Small intestine (tissue), 7 donors: ENCODE results near the gene DBX2. TPM values are rescaled to one million over a fixed set of nuclear protein-coding genes. Genes with fewer than 3 reads are reported as not detected.
"Not testable (repeated sequence)": the region's sequence is repeated elsewhere in the genome, so short reads cannot be mapped to it uniquely, and the experiment has no call there.

Experiments
- DNase-seq, 2 donors: peaks; one replicate each; pipeline versions ENCODE4 v3.0.0 to v3.0.0-alpha.2; 2013
- FAIRE-seq: peaks from 2 replicates; lab custom pipeline; 2012; peaks lifted over from hg19 to GRCh38; lab: Jason Lieb, UNC
- H3K27ac ChIP-seq, 3 donors: one replicate each; pipeline ENCODE4 v1.5.1; 2013; ENCODE audit warnings: low read length in 2 of 3, mild to moderate bottlenecking in 2 of 3, control low read depth in 1 of 3, inconsistent platforms in 1 of 3, low read depth in 1 of 3, moderate library complexity in 1 of 3
- H3K27me3 ChIP-seq, 3 donors: one replicate each; pipeline ENCODE4 v1.6.1; 2013; ENCODE audit warnings: low read length in 3 of 3, inconsistent platforms in 1 of 3; ENCODE audit not compliant: control insufficient read depth in 3 of 3, insufficient read depth in 3 of 3
- H3K36me3 ChIP-seq, 3 donors: one replicate each; pipeline ENCODE4 v1.6.1; 2013; ENCODE audit warnings: low read length in 3 of 3, inconsistent platforms in 1 of 3, low read depth in 1 of 3, mild to moderate bottlenecking in 1 of 3, moderate library complexity in 1 of 3; ENCODE audit not compliant: control insufficient read depth in 3 of 3, insufficient read depth in 2 of 3
- H3K4me1 ChIP-seq, 3 donors: one replicate each; pipeline ENCODE4 v1.6.1; 2013; ENCODE audit warnings: low read length in 2 of 3, inconsistent platforms in 1 of 3, low read depth in 1 of 3, mild to moderate bottlenecking in 1 of 3, moderate library complexity in 1 of 3; ENCODE audit not compliant: control insufficient read depth in 3 of 3, insufficient read depth in 2 of 3
- H3K4me3 ChIP-seq, 3 donors: one replicate each; pipeline ENCODE4 v1.5.1; 2013; ENCODE audit warnings: low read length in 3 of 3, control low read depth in 1 of 3, inconsistent platforms in 1 of 3, low read depth in 1 of 3, mild to moderate bottlenecking in 1 of 3, moderate library complexity in 1 of 3
- H3K9me3 ChIP-seq, 2 donors: one replicate each; pipeline ENCODE4 v1.6.1; 2013; ENCODE audit warnings: low read depth in 1 of 2, low read length in 1 of 2; ENCODE audit not compliant: control insufficient read depth in 2 of 2, insufficient read depth in 1 of 2
- WGBS, 3 donors: extraction: QIAGEN DNeasy Blood & Tissue Kit; methylation state at CpG; one replicate each; pipeline ENCODE4 v1.1.7; 2013; 5-methylcytosine and 5-hydroxymethylcytosine counted together
- polyA plus RNA-seq, 4 donors: library from polyadenylated mRNA; stranded (reverse) in 3 of 4; unstranded in 1 of 4; fragments of 200-250 nt in 3 of 4; fragments of 120-200 nt in 1 of 4; gene quantifications; one replicate each; pipeline versions ENCODE4 v1.2.1 to v1.2.3, GENCODE V29; 2013
- donor health status: healthy with polysubstance abuse.
- donor health status: control.
- donor health status: control.
- donor health status: Bipolar disorder and iron deficiency.
- donor health status: healthy.

DBX2 gene
- polyA plus RNA-seq, 4 donors, result 0.01 TPM; not detected in 3

- not testable (repeated sequence) for H3K4me1 ChIP-seq, H3K27ac ChIP-seq, H3K27me3 ChIP-seq, DNase-seq, H3K9me3 ChIP-seq, H3K4me3 ChIP-seq, H3K36me3 ChIP-seq, FAIRE-seq
- WGBS, 3 donors, result 84 to 95% (median 87%) methylated on average over 10 of the region's 10 CpGs
Measured at GRCh38 chr12:44984863-44985262, 66.0 kb downstream of the DBX2 start.

- 78 to 84% (median 81%) methylated on average over 5 of the region's 5 CpGs for WGBS, 3 donors
- H3K4me3 ChIP-seq, result no peak overlapping the region
- no peaks in the 10 kb centered on the region for H3K27me3 ChIP-seq
- FAIRE-seq (no peak), DNase-seq (no peak)
- no peak overlapping the region for H3K27ac ChIP-seq
- H3K36me3 ChIP-seq, result no peaks in the 10 kb centered on the region
- H3K9me3 ChIP-seq, result no peaks in the 10 kb centered on the region
- no peaks in the 10 kb centered on the region for H3K4me1 ChIP-seq
Measured at GRCh38 chr12:44979918-44980317, 71.0 kb downstream of the DBX2 start.

GRCh38 chr12:44976246-44976645, 74.7 kb downstream of the DBX2 start:
- Histone ChIP-seq H3K4me3 (no peak overlapping the region), H3K36me3 (no peaks in the 10 kb centered on the region), H3K9me3 (no peaks in the 10 kb centered on the region), H3K27ac (no peak overlapping the region), H3K4me1 (no peaks in the 10 kb centered on the region), H3K27me3 (no peaks in the 10 kb centered on the region)
- no peak for FAIRE-seq
- no peak for DNase-seq

GRCh38 chr12:44972746-44973421, 78.0 kb downstream of the DBX2 start:
- H3K27me3 ChIP-seq, result no peaks in the 10 kb centered on the region
- no peak overlapping the region for H3K27ac ChIP-seq
- peak; percentile 3 to 9 for DNase-seq
- no peaks in the 10 kb centered on the region for H3K9me3 ChIP-seq
- H3K4me1 ChIP-seq, result no peaks in the 10 kb centered on the region
- WGBS, 3 donors, result 27 to 36% (median 31%) methylated on average over 2 of the region's 2 CpGs
- no peak overlapping the region for H3K4me3 ChIP-seq
- H3K36me3 ChIP-seq, result no peaks in the 10 kb centered on the region
- no peak for FAIRE-seq

GRCh38 chr12:44968965-44969364, 81.9 kb downstream of the DBX2 start:
- no peak for FAIRE-seq
- no peak for DNase-seq
- no peak overlapping the region for H3K27ac ChIP-seq
- H3K36me3 ChIP-seq, result no peaks in the 10 kb centered on the region
- no peaks in the 10 kb centered on the region for H3K9me3 ChIP-seq
- no peak overlapping the region for H3K4me3 ChIP-seq
- no peaks in the 10 kb centered on the region for H3K4me1 ChIP-seq
- 32 to 66% (median 64%) methylated on average over 1 of the region's 1 CpG for WGBS, 3 donors
- H3K27me3 ChIP-seq, result no peaks in the 10 kb centered on the region

Other genes with a start within 250 kb of the DBX2 start
- 10 to 100 TPM in 3 of 4 donors, 1 to 10 TPM in 1; 4.4 to 50.8 (median 27.1) TPM for gene NELL2, start 174.8 kb downstream of the DBX2 start, polyA plus RNA-seq
- 10 to 100 TPM; 19.9 to 63.3 (median 29.8) TPM for gene ANO6, start 165.0 kb upstream of the DBX2 start, polyA plus RNA-seq